HepG2 (cell line): ENCODE data around the gene CD28. TPM values are rescaled to one million over a fixed set of nuclear protein-coding genes. Genes with fewer than 3 reads are reported as not detected.

Experiments used
- ARID5B ChIP-seq: IDR thresholded peaks from 2 replicates; pipeline ENCODE4 v1.4.0; 2020; ENCODE audit warnings: mild to moderate bottlenecking, missing genetic modification reagents
- FOSL1 ChIP-seq: sonication (generic); formaldehyde crosslinking; IDR thresholded peaks from 2 replicates; pipeline ENCODE4 v1.9.0; 2021; ENCODE audit warnings: missing genetic modification reagents, borderline replicate concordance
- HMGXB3 ChIP-seq: sonication (generic); formaldehyde crosslinking; IDR thresholded peaks from 2 replicates; pipeline ENCODE4 v1.4.0; 2020; ENCODE audit warnings: missing genetic modification reagents, borderline replicate concordance
- MAFK ChIP-seq, 2 experiments: IDR thresholded peaks in 1 of 2; conservative IDR thresholded peaks in 1 of 2; 2 replicates each; pipeline ENCODE4 v1.6.1; 2011; ENCODE audit warnings: improper control_type of control experiment in 2 of 2, low read length in 2 of 2
- MAX ChIP-seq: IDR thresholded peaks from 2 replicates; pipeline ENCODE4 v1.6.1; 2012; ENCODE audit warnings: inconsistent platforms
- NFE2L1 ChIP-seq: sonication (generic); formaldehyde crosslinking; IDR thresholded peaks from 2 replicates; pipeline ENCODE4 v1.4.0; 2020; ENCODE audit warnings: missing genetic modification reagents, mild to moderate bottlenecking, borderline replicate concordance
- POLR2G ChIP-seq: fragments of 200-400 bp; formaldehyde crosslinking; IDR thresholded peaks from 2 replicates; pipeline ENCODE4 v1.6.1; 2018; ENCODE audit warnings: mild to moderate bottlenecking, low read depth, low read length, moderate library complexity
- RARG ChIP-seq: sonication (generic); formaldehyde crosslinking; IDR thresholded peaks from 2 replicates; pipeline ENCODE4 v1.4.0; 2020; ENCODE audit warnings: low read depth, mild to moderate bottlenecking, missing genetic modification reagents
- REPIN1 ChIP-seq: sonication (generic); formaldehyde crosslinking; IDR thresholded peaks from 2 replicates; pipeline ENCODE4 v1.8.0; 2022; ENCODE audit warnings: missing genetic modification reagents, low read depth, mild to moderate bottlenecking, borderline replicate concordance
- ZFP37 ChIP-seq: sonication (generic); formaldehyde crosslinking; IDR thresholded peaks from 2 replicates; pipeline ENCODE4 v1.4.0; 2020; ENCODE audit warnings: missing genetic modification reagents, borderline replicate concordance
- ZNF224 ChIP-seq: sonication (generic); formaldehyde crosslinking; IDR thresholded peaks from 2 replicates; pipeline ENCODE4 v1.5.0; 2020; ENCODE audit warnings: mild to moderate bottlenecking, missing genetic modification reagents
- ZNF275 ChIP-seq: sonication (generic); formaldehyde crosslinking; IDR thresholded peaks from 2 replicates; pipeline ENCODE4 v1.8.0; 2022; ENCODE audit warnings: missing genetic modification reagents, mild to moderate bottlenecking, inconsistent platforms, borderline replicate concordance
- ZNF564 ChIP-seq: sonication (generic); formaldehyde crosslinking; IDR thresholded peaks from 2 replicates; pipeline ENCODE4 v1.8.1; 2023; ENCODE audit warnings: mild to moderate bottlenecking, missing genetic modification reagents
- polyA plus RNA-seq, 8 experiments: library from polyadenylated mRNA; depleted of rRNA in 3 of 8; stranded (reverse) in 7 of 8; unstranded in 1 of 8; fragments of >200 nt; fragmentation: Illumina TruSeq in 4 of 8; extraction: Trizol in 4 of 8; gene quantifications; 2 replicates each; pipeline versions ENCODE4 v1.2.1 to v1.2.3, GENCODE V29; 2011 to 2016; ENCODE audit warnings: low read depth in 4 of 8, missing spikeins in 1 of 8, mixed read lengths in 1 of 8; ENCODE audit not compliant: insufficient read depth in 1 of 8
- total RNA-seq, 5 experiments: library from RNA; depleted of rRNA; stranded (reverse); fragments of >200 nt; fragmentation: Illumina TruSeq; extraction: Trizol; gene quantifications; 2 replicates each; pipeline ENCODE4 v1.2.3, GENCODE V29; 2016; ENCODE audit warnings: low read depth in 1 of 5

The CD28 gene
- total and polyA plus RNA-seq, 2 of the 13 experiments (the other 11 are each of a cell fraction or from before 2014, with no cell fraction given): not detected

GRCh38 chr2:203751685-203752271 lies 45.3 kb downstream of the CD28 start (continued):
- TF ChIP-seq ARID5B (CRISPR knock-in tag) (no peak), POLR2G (no peak), ZFP37 (CRISPR knock-in tag) (no peak), ZNF275 (no peak), MAFK (conservative IDR thresholded peaks at IDR 0.05 in 1 of 2, IDR thresholded peaks at IDR 0.05 in 1 of 2; ENCODE audit: low read length in 2 of 2) (peak; percentile 47 to 58; a peak in 2 of 4 replicates), MAX (no peak), HMGXB3 (CRISPR knock-in tag) (no peak), NFE2L1 (CRISPR knock-in tag) (no peak), ZNF564 (CRISPR knock-in tag) (peak; percentile 54; the same call in 1 of the 2 replicates), REPIN1 (no peak), RARG (CRISPR knock-in tag) (no peak), FOSL1 (CRISPR knock-in tag) (no peak), ZNF224 (CRISPR knock-in tag) (no peak)
